T-helper 2 cell treated with Interferon-gamma antibody and Interleukin-4, amounts not matched to agents 5 μg/mL and 100 μg/mL, for 36 hours (primary cell): ENCODE measurements around the gene PLXND1.
"Not testable (repeated sequence)": the region's sequence is repeated elsewhere in the genome, so short reads cannot be mapped to it uniquely, and the experiment has no call there.

Source experiments
- DNase-seq: peaks from one replicate; pipeline ENCODE4 v3.0.0; 2021; ENCODE audit warnings: low spot score
- H3K27ac Mint-ChIP-seq: one replicate; pipeline ENCODE4 v1.8.0; 2021; ENCODE audit warnings: mild to moderate bottlenecking, mixed read lengths
- H3K27me3 Mint-ChIP-seq: one replicate; pipeline ENCODE4 v1.8.0; 2021; ENCODE audit warnings: low read depth, mixed read lengths
- H3K36me3 Mint-ChIP-seq: one replicate; pipeline ENCODE4 v1.8.0; 2021; ENCODE audit warnings: low read depth, mixed read lengths
- H3K4me1 Mint-ChIP-seq: one replicate; pipeline ENCODE4 v1.8.0; 2021; ENCODE audit warnings: low read depth, mixed read lengths
- H3K4me3 Mint-ChIP-seq: one replicate; pipeline ENCODE4 v1.8.0; 2022; ENCODE audit warnings: mild to moderate bottlenecking, moderate library complexity, mixed read lengths
- H3K9me3 Mint-ChIP-seq: one replicate; pipeline ENCODE4 v1.8.0; 2021; ENCODE audit warnings: mixed read lengths

The PLXND1 gene

DNA sequence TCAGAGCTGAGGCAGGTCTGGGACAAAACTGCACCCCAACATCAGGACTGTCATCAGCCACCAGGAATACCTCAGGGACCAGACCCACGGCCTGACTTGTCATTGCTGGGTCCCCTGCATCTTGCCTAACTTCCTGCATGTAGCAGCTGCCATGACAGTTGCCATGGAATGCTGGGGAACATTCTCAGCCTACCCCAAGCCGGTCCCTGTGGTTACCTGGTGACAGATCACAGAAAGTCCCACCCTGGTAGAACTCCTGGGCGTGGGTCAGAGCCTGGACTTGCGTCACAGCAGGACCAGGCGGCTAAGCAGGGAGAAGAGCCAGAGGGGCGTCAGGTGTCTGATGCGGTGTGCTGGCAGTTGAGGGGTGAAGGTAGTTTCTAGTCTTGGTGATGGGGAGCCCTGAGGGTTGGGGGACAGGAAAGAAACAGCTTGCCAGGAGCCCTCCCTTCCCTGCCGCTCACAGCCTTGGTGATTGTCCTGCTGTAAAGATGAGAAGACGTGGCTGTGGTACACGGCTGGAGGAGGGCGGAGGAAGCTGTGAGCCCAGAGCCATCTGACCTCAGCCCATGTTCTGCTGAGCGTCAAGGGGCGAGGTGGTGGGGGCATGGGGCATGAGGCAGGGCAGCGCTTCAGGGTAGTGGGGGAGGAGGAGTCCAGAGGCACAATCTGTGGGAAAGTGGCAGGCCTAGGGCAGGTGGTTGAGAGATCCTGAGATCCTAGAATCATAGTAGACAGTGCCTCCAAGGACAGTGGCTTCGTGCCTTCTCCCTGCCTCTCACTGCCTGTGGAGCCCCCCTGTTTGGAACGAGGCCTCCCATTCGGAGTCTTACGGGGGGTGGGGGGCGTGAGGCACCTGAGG is 58.1 kb downstream of the PLXND1 start:
- Mint-ChIP-seq H3K4me3 (no peak overlapping the region), H3K36me3 (no peaks in the 10 kb centered on the region), H3K27me3 (peaks cover 4% of the 10 kb centered on the region), H3K27ac (no peak overlapping the region), H3K4me1 (no peaks in the 10 kb centered on the region), H3K9me3 (no peaks in the 10 kb centered on the region)
- DNase-seq: no peak

DNA sequence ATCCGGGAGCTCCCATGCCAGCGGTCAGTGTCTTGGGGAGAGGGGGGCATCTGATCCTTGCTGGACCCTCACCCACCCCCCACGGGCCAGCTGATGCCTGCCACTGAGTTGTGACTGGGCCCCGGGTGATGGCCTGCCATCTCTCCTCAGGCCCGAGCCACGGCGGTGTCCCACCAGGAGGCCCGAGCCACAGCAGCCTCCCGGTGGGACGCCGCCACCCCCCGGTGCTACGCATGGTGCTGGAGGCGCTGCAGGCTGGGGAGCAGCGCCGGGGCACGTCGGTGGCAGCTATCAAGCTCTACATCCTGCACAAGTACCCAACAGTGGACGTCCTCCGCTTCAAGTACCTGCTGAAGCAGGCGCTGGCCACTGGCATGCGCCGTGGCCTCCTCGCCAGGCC is 59.2 kb downstream of the PLXND1 start:
- Mint-ChIP-seq H3K27ac (no peak overlapping the region), H3K4me1 (no peaks in the 10 kb centered on the region), H3K27me3 (no peaks in the 10 kb centered on the region), H3K36me3 (no peaks in the 10 kb centered on the region), H3K4me3 (no peak overlapping the region), H3K9me3 (no peaks in the 10 kb centered on the region)
- DNase-seq: no peak

DNA sequence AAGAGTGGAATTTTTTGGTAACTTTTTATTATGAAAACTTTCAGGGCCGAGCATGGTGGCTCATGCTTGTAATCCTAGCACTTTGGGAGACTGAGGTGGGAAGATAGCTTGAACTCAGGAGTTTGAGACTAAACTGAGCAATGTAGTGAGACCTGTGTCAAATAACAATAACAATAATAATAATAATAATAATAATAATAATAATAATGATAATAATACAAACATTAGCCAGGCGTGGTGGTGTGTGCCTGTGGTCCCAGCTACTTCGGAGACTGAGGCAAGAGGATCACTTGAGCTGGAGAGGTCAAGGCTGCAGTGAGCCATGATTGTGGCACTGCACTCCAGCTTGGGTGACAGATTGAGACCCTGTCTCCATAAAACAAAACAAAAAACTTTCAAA is 60.5 kb downstream of the PLXND1 start:
- DNase-seq, H3K4me1 Mint-ChIP-seq, H3K27me3 Mint-ChIP-seq, H3K9me3 Mint-ChIP-seq, H3K27ac Mint-ChIP-seq, H3K4me3 Mint-ChIP-seq, H3K36me3 Mint-ChIP-seq: not testable (repeated sequence)

DNA sequence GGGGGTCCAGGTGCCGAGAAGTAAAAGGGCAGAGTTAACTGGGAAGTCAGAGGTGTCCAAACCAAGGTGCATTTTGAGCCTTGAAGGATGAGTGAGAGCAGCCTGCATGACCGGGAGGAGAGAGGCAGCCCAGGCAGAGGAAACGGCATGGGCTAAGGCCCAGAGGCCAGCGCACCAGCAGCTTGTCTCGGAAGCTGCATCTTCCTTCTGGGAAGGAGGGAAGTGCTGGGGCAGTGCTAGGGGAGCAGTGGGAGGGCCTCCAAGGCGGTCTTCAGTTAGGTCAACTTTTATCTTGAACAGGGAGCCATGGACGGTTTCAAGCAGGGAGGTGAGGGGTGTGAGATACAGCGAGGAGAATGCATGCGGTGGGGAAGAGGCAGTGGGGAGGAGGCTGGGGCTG is 62.5 kb downstream of the PLXND1 start:
- no peak overlapping the region for H3K4me3 Mint-ChIP-seq
- H3K27me3 Mint-ChIP-seq: no peaks in the 10 kb centered on the region
- H3K4me1 Mint-ChIP-seq: no peaks in the 10 kb centered on the region
- DNase-seq: no peak
- H3K27ac Mint-ChIP-seq: no peak overlapping the region
- H3K9me3 Mint-ChIP-seq: no peaks in the 10 kb centered on the region
- no peaks in the 10 kb centered on the region for H3K36me3 Mint-ChIP-seq

DNA sequence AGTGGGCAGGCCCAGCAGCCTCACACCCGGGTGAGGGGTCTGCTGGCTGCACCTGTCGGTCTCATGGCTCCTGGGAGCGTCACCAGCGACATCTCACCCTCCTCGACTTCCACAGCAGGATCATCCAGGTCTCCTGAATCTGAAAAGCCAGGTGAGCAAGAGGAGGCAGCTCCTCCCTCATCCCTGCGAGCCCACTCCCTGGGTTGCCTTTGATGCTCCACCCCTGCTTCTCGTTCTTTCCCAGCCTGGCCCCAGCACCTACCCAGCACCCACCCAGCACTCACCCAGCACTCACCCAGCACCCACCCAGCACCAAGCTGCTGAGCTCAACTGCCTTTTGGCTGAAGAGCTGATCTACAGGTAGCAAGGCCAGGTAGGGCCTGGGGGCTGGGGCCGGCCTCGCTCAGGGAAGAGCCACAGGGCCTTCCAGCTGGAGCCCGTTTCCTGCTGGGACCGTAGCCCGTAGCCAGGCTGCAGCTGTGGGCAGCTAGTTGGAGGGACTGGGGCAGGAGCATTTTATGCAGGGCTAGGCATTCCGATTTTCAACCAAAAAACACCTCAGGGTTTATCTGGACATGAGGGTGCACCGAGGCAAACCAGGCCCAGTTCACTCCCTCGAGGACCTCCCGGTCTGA is 63.2 kb downstream of the PLXND1 start, which contains the start of gene H1-8:
Gene H1-8, plus strand, starts transcription at position 20 of the 635 bp plus-strand sequence. Its CDS starts 44 bp downstream, at position 64.
- no peaks in the 10 kb centered on the region for H3K4me1 Mint-ChIP-seq
- no peaks in the 10 kb centered on the region for H3K9me3 Mint-ChIP-seq
- no peak for DNase-seq
- H3K27me3 Mint-ChIP-seq: no peaks in the 10 kb centered on the region
- H3K36me3 Mint-ChIP-seq: no peaks in the 10 kb centered on the region
- H3K4me3 Mint-ChIP-seq: no peak within 1 kb of the TSS
- H3K27ac Mint-ChIP-seq: no peak within 1 kb of the TSS

DNA sequence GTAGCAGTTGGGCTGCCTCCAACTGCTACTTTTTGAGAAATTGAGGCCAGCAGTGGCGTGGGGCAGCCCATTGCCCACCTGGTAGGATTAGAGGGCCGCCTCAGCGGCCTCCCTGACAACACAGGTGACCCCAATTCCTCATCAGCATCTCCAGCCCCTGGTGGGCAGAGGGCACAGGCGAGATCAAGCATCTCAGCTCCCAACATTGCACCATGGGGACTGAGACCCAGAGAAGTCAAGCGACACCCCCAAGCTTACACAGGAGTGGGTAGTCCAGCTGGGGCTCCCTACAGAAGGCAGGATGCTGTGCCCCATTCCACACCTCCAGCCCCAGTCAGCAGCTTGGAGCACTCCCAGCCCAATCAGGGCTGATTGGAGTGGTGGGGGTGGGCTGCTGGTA is 63.7 kb downstream of the PLXND1 start:
- H3K27me3 Mint-ChIP-seq: no peaks in the 10 kb centered on the region
- DNase-seq: no peak
- no peak overlapping the region for H3K27ac Mint-ChIP-seq
- H3K9me3 Mint-ChIP-seq: no peaks in the 10 kb centered on the region
- no peaks in the 10 kb centered on the region for H3K36me3 Mint-ChIP-seq
- H3K4me3 Mint-ChIP-seq: no peak overlapping the region
- H3K4me1 Mint-ChIP-seq: no peaks in the 10 kb centered on the region

DNA sequence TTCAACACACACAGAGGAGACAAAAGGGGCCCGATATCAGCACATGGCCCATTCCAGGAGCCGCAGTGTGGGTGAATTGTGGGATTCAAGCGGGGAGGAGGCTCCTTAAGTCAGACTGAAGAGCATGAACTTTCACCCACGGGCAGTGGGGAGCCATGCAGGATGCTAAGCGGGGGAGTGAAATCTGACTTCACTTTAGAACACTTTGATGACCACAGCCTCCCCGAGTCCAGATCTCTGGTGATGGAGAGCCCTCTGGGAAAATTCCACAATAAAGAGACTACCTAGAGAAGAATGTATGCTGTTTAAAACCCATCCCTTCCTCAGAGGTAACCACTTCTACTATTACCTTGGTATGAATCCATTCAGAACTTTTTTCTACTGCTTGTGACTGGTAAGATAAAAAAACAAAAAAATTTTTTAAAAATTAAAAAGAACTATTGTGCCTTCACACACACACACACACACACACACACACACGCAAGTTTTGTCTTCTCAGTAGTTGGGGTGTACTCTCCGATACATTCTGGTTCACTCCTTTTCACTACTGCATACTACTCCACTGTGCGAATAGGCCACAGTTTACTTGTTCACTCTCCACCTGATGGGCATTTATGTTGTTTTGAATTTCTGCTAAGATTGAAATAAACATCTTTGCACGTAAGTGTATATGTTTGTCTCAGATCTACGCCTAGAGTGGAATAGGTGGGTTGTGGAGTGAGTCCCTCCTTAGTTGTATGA is 65.5 kb downstream of the PLXND1 start:
- Mint-ChIP-seq H3K9me3 (no peaks in the 10 kb centered on the region), H3K4me1 (no peaks in the 10 kb centered on the region), H3K27me3 (peaks cover 2% of the 10 kb centered on the region), H3K4me3 (no peak overlapping the region), H3K36me3 (no peaks in the 10 kb centered on the region), H3K27ac (no peak overlapping the region)
- DNase-seq: no peak

DNA sequence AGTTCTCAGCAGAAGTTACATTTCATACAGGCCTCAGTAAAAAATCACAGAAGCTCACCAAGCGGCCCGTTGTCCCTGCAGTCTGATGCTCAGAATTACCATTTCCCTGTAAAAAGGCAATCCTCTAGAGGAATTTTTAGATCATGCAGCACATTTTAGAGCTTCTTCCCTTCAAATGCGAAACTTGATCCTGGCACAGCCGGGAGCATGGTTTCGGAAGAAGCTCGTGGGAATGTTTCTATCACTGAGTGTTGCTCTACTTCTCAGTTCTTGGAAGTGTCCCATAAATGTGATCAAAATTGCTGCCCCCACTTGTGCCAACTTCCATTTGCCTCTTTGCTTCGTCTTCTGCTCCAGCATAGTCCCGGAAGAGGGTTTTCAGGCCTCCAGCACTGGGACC is 67.3 kb downstream of the PLXND1 start:
- Mint-ChIP-seq H3K9me3 (no peaks in the 10 kb centered on the region), H3K27me3 (peaks cover 2% of the 10 kb centered on the region), H3K27ac (no peak overlapping the region), H3K4me3 (no peak overlapping the region), H3K36me3 (no peaks in the 10 kb centered on the region), H3K4me1 (no peaks in the 10 kb centered on the region)
- no peak for DNase-seq

DNA sequence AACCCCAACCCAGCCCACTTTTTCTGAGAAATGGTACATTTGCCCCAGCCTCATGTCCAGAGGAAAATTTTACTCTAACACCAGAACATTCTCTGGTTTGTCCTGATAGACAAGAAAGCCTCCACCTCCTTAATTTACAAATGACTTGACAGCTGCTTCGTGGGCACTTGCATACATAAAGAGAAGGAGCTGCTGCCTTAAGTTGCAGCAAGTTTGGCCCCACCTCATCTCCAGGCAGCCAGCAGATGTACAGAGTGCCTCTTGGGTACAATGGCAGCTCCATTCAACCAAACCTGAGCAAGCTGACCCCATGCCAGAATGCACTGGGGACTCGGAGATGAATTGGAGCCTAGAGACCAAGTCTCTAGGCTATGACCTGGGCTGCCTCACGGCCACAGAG is 69.7 kb downstream of the PLXND1 start:
- no peaks in the 10 kb centered on the region for H3K9me3 Mint-ChIP-seq
- H3K27ac Mint-ChIP-seq: no peak overlapping the region

DNA sequence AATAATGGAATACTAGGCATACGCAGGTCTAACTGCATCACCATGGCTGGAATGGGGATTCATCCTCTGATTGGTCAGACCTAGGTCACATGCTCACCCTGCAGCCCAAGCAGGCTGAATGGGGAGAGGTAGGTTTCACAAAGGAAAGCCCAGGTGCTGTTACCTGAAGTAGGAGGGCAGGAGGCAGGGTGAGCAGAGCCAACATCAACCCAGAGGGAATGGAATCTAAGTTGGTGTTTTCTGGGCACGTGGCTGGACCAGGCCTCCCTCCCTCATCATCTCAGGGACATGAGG is 70.2 kb downstream of the PLXND1 start:
- no peaks in the 10 kb centered on the region for H3K4me1 Mint-ChIP-seq
- no peak overlapping the region for H3K4me3 Mint-ChIP-seq
- H3K36me3 Mint-ChIP-seq: no peaks in the 10 kb centered on the region
- H3K9me3 Mint-ChIP-seq: no peaks in the 10 kb centered on the region
- no peak overlapping the region for H3K27ac Mint-ChIP-seq
- DNase-seq: no peak
- peaks cover 2% of the 10 kb centered on the region for H3K27me3 Mint-ChIP-seq

More for the DNA sequence above, 69.7 kb downstream of the PLXND1 start:
- DNase-seq: no peak
- peaks cover 2% of the 10 kb centered on the region for H3K27me3 Mint-ChIP-seq
- no peaks in the 10 kb centered on the region for H3K36me3 Mint-ChIP-seq
- H3K4me3 Mint-ChIP-seq: no peak overlapping the region
- H3K4me1 Mint-ChIP-seq: no peaks in the 10 kb centered on the region

DNA sequence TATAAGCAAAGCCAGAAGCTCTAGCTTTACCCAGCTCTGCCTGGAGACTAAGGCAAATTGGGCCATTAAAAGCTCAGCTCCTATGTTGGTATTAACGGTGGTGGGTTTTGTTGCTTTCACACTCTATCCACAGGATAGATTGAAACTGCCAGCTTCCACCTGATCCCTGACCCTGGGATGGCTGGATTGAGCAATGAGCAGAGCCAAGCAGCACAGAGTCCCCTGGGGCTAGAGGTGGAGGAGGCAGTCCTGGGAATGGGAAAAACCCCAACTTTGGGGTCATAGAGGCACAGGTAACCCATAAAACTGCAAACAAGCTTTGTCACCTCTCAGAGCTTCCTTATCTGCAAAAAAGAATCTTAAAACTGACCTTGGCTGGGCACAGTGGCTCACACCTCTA is 71.4 kb downstream of the PLXND1 start:
- H3K4me1 Mint-ChIP-seq: no peaks in the 10 kb centered on the region
- no peak overlapping the region for H3K4me3 Mint-ChIP-seq
- peaks cover 2% of the 10 kb centered on the region for H3K27me3 Mint-ChIP-seq
- H3K27ac Mint-ChIP-seq: no peak overlapping the region
- no peaks in the 10 kb centered on the region for H3K9me3 Mint-ChIP-seq
- DNase-seq: no peak
- H3K36me3 Mint-ChIP-seq: no peaks in the 10 kb centered on the region

DNA sequence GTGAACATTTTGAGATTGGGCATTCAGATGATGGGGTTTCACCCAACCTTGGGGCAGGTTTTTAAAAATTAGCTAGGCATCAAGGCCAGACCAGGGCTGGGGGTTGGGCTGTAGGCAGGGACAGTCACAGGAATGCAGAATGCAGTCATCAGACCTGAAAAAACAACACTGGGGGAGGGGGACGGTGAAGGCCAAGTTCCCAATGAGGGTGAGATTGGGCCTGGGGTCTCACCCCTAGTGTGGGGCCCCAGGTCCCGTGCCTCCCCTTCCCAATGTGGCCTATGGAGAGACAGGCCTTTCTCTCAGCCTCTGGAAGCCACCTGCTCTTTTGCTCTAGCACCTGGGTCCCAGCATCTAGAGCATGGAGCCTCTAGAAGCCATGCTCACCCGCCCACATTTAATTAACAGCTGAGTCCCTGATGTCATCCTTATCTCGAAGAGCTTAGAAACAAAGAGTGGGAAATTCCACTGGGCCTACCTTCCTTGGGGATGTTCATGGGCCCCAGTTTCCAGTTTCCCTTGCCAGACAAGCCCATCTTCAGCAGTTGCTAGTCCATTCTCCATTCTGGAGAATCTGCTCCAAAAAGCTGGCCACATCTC is 71.9 kb downstream of the PLXND1 start:
- H3K27ac Mint-ChIP-seq: no peak overlapping the region

DNA sequence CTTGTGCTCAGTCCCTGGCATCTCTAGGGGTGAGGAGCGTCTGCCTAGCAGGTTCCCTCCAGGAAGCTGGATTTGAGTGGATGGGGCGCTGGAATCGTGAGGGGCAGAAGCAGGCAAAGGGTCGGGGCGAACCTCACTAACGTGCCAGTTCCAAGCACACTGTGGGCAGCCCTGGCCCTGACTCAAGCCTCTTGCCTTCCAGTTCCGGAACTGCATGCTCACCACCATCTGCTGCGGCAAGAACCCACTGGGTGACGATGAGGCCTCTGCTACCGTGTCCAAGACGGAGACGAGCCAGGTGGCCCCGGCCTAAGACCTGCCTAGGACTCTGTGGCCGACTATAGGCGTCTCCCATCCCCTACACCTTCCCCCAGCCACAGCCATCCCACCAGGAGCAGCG is 73.1 kb downstream of the PLXND1 start:
- Mint-ChIP-seq H3K4me3 (no peak overlapping the region), H3K9me3 (no peaks in the 10 kb centered on the region), H3K4me1 (no peaks in the 10 kb centered on the region), H3K36me3 (no peaks in the 10 kb centered on the region), H3K27me3 (peaks cover 2% of the 10 kb centered on the region), H3K27ac (no peak overlapping the region)
- DNase-seq: no peak

More for the DNA sequence above, 71.9 kb downstream of the PLXND1 start:
- no peaks in the 10 kb centered on the region for H3K4me1 Mint-ChIP-seq
- no peaks in the 10 kb centered on the region for H3K9me3 Mint-ChIP-seq
- H3K27me3 Mint-ChIP-seq: peaks cover 2% of the 10 kb centered on the region
- DNase-seq: no peak
- H3K36me3 Mint-ChIP-seq: no peaks in the 10 kb centered on the region
- no peak overlapping the region for H3K4me3 Mint-ChIP-seq

DNA sequence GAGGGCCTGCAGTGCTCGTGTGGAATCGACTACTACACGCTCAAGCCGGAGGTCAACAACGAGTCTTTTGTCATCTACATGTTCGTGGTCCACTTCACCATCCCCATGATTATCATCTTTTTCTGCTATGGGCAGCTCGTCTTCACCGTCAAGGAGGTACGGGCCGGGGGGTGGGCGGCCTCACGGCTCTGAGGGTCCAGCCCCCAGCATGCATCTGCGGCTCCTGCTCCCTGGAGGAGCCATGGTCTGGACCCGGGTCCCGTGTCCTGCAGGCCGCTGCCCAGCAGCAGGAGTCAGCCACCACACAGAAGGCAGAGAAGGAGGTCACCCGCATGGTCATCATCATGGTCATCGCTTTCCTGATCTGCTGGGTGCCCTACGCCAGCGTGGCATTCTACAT is 74.2 kb downstream of the PLXND1 start:
- Mint-ChIP-seq H3K36me3 (no peaks in the 10 kb centered on the region), H3K4me1 (no peaks in the 10 kb centered on the region), H3K9me3 (no peaks in the 10 kb centered on the region), H3K27ac (no peak overlapping the region), H3K27me3 (peaks cover 2% of the 10 kb centered on the region), H3K4me3 (no peak overlapping the region)
- no peak for DNase-seq
